ENCODE results near the gene GALNTL6. TPM values are rescaled to one million over a fixed set of nuclear protein-coding genes. Genes with fewer than 3 reads are reported as not detected.

Gene GALNTL6
- total RNA-seq, 2 donors from 2014 or later, result 0.08 TPM; not detected in 1

GRCh38 chr4:172836661-172837060 lies 1023.5 kb downstream of the GALNTL6 start:
- no peak for DNase-seq (ENCODE audit: low spot score)
- TF ChIP-seq CTCF (IDR thresholded peaks at IDR 0.05), result no peak
- Histone ChIP-seq H3K27ac (no peak overlapping the region), H3K36me3 (no peaks in the 10 kb centered on the region), H3K27me3 (no peaks in the 10 kb centered on the region), H3K9me3 (no peaks in the 10 kb centered on the region), H3K4me1 (no peaks in the 10 kb centered on the region), H3K4me3 (no peak overlapping the region)

GRCh38 chr4:172838111-172838510 lies 1024.9 kb downstream of the GALNTL6 start:
- Histone ChIP-seq H3K27me3 (no peaks in the 10 kb centered on the region), H3K4me1 (no peaks in the 10 kb centered on the region), H3K36me3 (no peaks in the 10 kb centered on the region), H3K4me3 (no peak overlapping the region), H3K9me3 (no peaks in the 10 kb centered on the region), H3K27ac (no peak overlapping the region)
- no peak for DNase-seq (ENCODE audit: low spot score)
- TF ChIP-seq CTCF (IDR thresholded peaks at IDR 0.05), result no peak

- no peak for TF ChIP-seq CTCF (IDR thresholded peaks at IDR 0.05)
- no peaks in the 10 kb centered on the region for H3K4me1 ChIP-seq
- H3K27ac ChIP-seq, result no peak overlapping the region
- H3K9me3 ChIP-seq, result no peaks in the 10 kb centered on the region
- no peaks in the 10 kb centered on the region for H3K36me3 ChIP-seq
- no peaks in the 10 kb centered on the region for H3K27me3 ChIP-seq
- DNase-seq (ENCODE audit: low spot score), result no peak
- no peak overlapping the region for H3K4me3 ChIP-seq
These were observed 1025.7 kb downstream of the GALNTL6 start for GRCh38 chr4:172838943-172839342.

GRCh38 chr4:172842779-172843178 lies 1029.6 kb downstream of the GALNTL6 start:
- DNase-seq (ENCODE audit: low spot score), result no peak
- Histone ChIP-seq H3K9me3 (no peaks in the 10 kb centered on the region), H3K36me3 (no peaks in the 10 kb centered on the region), H3K27ac (no peak overlapping the region), H3K4me1 (no peaks in the 10 kb centered on the region), H3K4me3 (no peak overlapping the region), H3K27me3 (no peaks in the 10 kb centered on the region)
- no peak for TF ChIP-seq CTCF (IDR thresholded peaks at IDR 0.05)

- Histone ChIP-seq H3K27me3 (no peaks in the 10 kb centered on the region), H3K4me3 (no peak overlapping the region), H3K4me1 (no peaks in the 10 kb centered on the region), H3K27ac (no peak overlapping the region), H3K9me3 (no peaks in the 10 kb centered on the region), H3K36me3 (no peaks in the 10 kb centered on the region)
- TF ChIP-seq CTCF (IDR thresholded peaks at IDR 0.05), result no peak
- DNase-seq (ENCODE audit: low spot score), result no peak
These were observed 1030.0 kb downstream of the GALNTL6 start for GRCh38 chr4:172843192-172843591.

- Histone ChIP-seq H3K27me3 (no peaks in the 10 kb centered on the region), H3K27ac (no peak overlapping the region), H3K9me3 (no peaks in the 10 kb centered on the region), H3K4me1 (no peaks in the 10 kb centered on the region), H3K4me3 (no peak overlapping the region), H3K36me3 (no peaks in the 10 kb centered on the region)
- no peak for DNase-seq (ENCODE audit: low spot score)
- TF ChIP-seq CTCF (IDR thresholded peaks at IDR 0.05), result no peak
These were observed 1031.4 kb downstream of the GALNTL6 start for GRCh38 chr4:172844556-172844955.
